ENCODE results near the gene AP1B1. TPM values are rescaled to one million over a fixed set of nuclear protein-coding genes. Genes with fewer than 3 reads are reported as not detected.

The AP1B1 gene
- total and polyA plus RNA-seq, 2 of the 13 experiments (the other 11 are each of a cell fraction or from before 2014, with no cell fraction given) = 26.6 to 29.7 TPM

GRCh38 chr22:29359469-29359868, 28.9 kb downstream of the AP1B1 start (continued):
- TF ChIP-seq PRDM10 (CRISPR knock-in tag; IDR thresholded peaks at IDR 0.05; ENCODE audit: low read depth) (no peak), ZNF615 (CRISPR knock-in tag; IDR thresholded peaks at IDR 0.05; ENCODE audit: borderline replicate concordance) (no peak), STAG1 (CRISPR knock-in tag; IDR thresholded peaks at IDR 0.05) (peak; percentile 77), TAF15 (IDR thresholded peaks at IDR 0.05; ENCODE audit: low read depth, low read length, poor library complexity, severe bottlenecking) (no peak), SMC3 (IDR thresholded peaks at IDR 0.05; ENCODE audit: low read length) (peak; percentile 40), GPN1 (CRISPR knock-in tag; IDR thresholded peaks at IDR 0.05; ENCODE audit: borderline replicate concordance) (no peak), MYC (CRISPR knock-in tag; IDR thresholded peaks at IDR 0.05; ENCODE audit: borderline replicate concordance) (no peak), CCDC6 (CRISPR knock-in tag; IDR thresholded peaks at IDR 0.05) (no peak), FOSL2 (CRISPR knock-in tag; IDR thresholded peaks at IDR 0.05) (no peak), FIP1L1 (IDR thresholded peaks at IDR 0.05; ENCODE audit: borderline replicate concordance, insufficient read depth, low read depth, low read length) (no peak), ZNF576 (CRISPR knock-in tag; IDR thresholded peaks at IDR 0.05) (no peak), E2F5 (CRISPR knock-in tag; conservative IDR thresholded peaks at IDR 0.05) (no peak), ZBTB38 (CRISPR knock-in tag; IDR thresholded peaks at IDR 0.05) (peak; percentile 39; the same call in 1 of the 2 replicates), ZNF644 (CRISPR knock-in tag; IDR thresholded peaks at IDR 0.05; ENCODE audit: low read depth) (no peak), ZSCAN22 (CRISPR knock-in tag; IDR thresholded peaks at IDR 0.05) (no peak), ZNF703 (CRISPR knock-in tag; IDR thresholded peaks at IDR 0.05; ENCODE audit: borderline replicate concordance) (no peak), HDAC1 (CRISPR knock-in tag; IDR thresholded peaks at IDR 0.05) (no peak), XRCC5 (optimal IDR thresholded peaks at IDR 0.05; ENCODE audit: low read length) (peak; percentile 53), KLF13 (CRISPR knock-in tag; IDR thresholded peaks at IDR 0.05) (no peak), HMGXB4 (CRISPR knock-in tag; IDR thresholded peaks at IDR 0.05; ENCODE audit: borderline replicate concordance in 1 of 2, low read depth in 1 of 2) (0 out of 4 replicates have a peak, but pooled peaks of 1 of the 2 experiments have one; percentile 30), ZNF124 (CRISPR knock-in tag; IDR thresholded peaks at IDR 0.05) (no peak)

Data from HepG2 (cell line).